K562 (cell line): ENCODE results near the gene PIGN. TPM values are rescaled to one million over a fixed set of nuclear protein-coding genes. Genes with fewer than 3 reads are reported as not detected.

Source experiments
- ATAC-seq: fragments of 200-7000 bp; cut with Tn5 transposase; 3 replicates; pipeline ENCODE4 v1.9.1; 2020; ENCODE audit warnings: moderate library complexity
- BruUV-seq: library from RNA; stranded (reverse); fragments of 400-500 nt; replicated peaks from 2 replicates; lab custom pipeline; 2021; lab: Mats Ljungman, UMichigan
- CTCF ChIA-PET: fragments of 300-600 bp; formaldehyde crosslinking; extraction: SDS; loops from one replicate; lab custom pipeline; 2021; ENCODE audit warnings: low intra/inter-chr PET ratio; lab: Yijun Ruan, JAX
- POLR2A ChIA-PET: fragments of 300-600, 350-650 bp; sonication (Branson Sonifier 250); formaldehyde crosslinking; extraction: SDS; loops from one replicate; lab custom pipeline; 2021; ENCODE audit warnings: antibody characterized with exemption, inconsistent platforms; lab: Yijun Ruan, JAX
- DNase-seq, 4 experiments: peaks; one replicate each; pipeline versions ENCODE4 v3.0.0 to v3.0.0-alpha.2; 2011 to 2018; ENCODE audit warnings: low spot score in 3 of 4, mixed read lengths in 3 of 4; ENCODE audit errors: extremely low read depth in 1 of 4
- FAIRE-seq: peaks from 2 replicates; lab custom pipeline; 2011; peaks lifted over from hg19 to GRCh38; lab: Jason Lieb, UNC
- H2AFZ ChIP-seq: 2 replicates; pipeline ENCODE4 v1.6.0; 2011; ENCODE audit warnings: low read depth, low read length, control low read depth, inconsistent platforms
- H3K27ac ChIP-seq: fragments of 200-600 bp; 3 replicates; pipeline ENCODE4 v1.8.0; 2011; ENCODE audit warnings: low read depth, mild to moderate bottlenecking, control low read depth, inconsistent platforms, low read length, moderate library complexity, mixed read lengths; ENCODE audit errors: extremely low read depth
- H3K27me3 ChIP-seq, 2 experiments: fragments of 300-600 bp in 1 of 2; 2 replicates in 1 of 2; 3 replicates in 1 of 2; pipeline versions ENCODE4 v1.6.0 to v1.8.0; 2011; ENCODE audit warnings: inconsistent platforms in 2 of 2, low read length in 2 of 2, mild to moderate bottlenecking in 1 of 2, mixed read lengths in 1 of 2, moderate library complexity in 1 of 2; ENCODE audit not compliant: control insufficient read depth in 2 of 2, insufficient read depth in 2 of 2
- H3K36me3 ChIP-seq: fragments of 300-600 bp; 3 replicates; pipeline ENCODE4 v1.8.0; 2011; ENCODE audit warnings: mild to moderate bottlenecking, low read length, inconsistent platforms; ENCODE audit not compliant: control insufficient read depth, insufficient read depth
- H3K4me1 ChIP-seq, 2 experiments: fragments of 200-600 bp in 1 of 2; replicated peaks in 1 of 2; 2 replicates in 1 of 2; 3 replicates in 1 of 2; pipeline versions ENCODE4 v1.5.1 to v1.8.0; 2011; ENCODE audit warnings: inconsistent platforms in 2 of 2, low read length in 2 of 2, mild to moderate bottlenecking in 1 of 2, mixed read lengths in 1 of 2, moderate library complexity in 1 of 2; ENCODE audit not compliant: control insufficient read depth in 2 of 2, insufficient read depth in 2 of 2
- H3K4me2 ChIP-seq: 2 replicates; pipeline ENCODE4 v1.6.1; 2011; ENCODE audit warnings: low read length, control low read depth, inconsistent platforms, mixed read lengths; ENCODE audit not compliant: insufficient read depth
- H3K4me3 ChIP-seq: fragments of 200-600 bp; sonication (generic), shearing (Covaris generic); 2 replicates; pipeline ENCODE4 v1.5.1; 2016; ENCODE audit warnings: control low read depth, inconsistent platforms
- H3K79me2 ChIP-seq: fragments of 200-600 bp; 3 replicates; pipeline ENCODE4 v1.8.0; 2011; ENCODE audit warnings: low read length, inconsistent platforms; ENCODE audit not compliant: control insufficient read depth, insufficient read depth
- H3K9ac ChIP-seq, 2 experiments: 2 replicates each; pipeline versions ENCODE4 v1.6.0 to v1.6.1; 2011; ENCODE audit warnings: low read depth in 2 of 2, low read length in 2 of 2, control low read depth in 1 of 2, inconsistent platforms in 1 of 2, mild to moderate bottlenecking in 1 of 2, mixed read lengths in 1 of 2; ENCODE audit not compliant: insufficient read depth in 1 of 2
- H3K9me1 ChIP-seq: one replicate; pipeline ENCODE4 v1.6.0; 2011; ENCODE audit warnings: inconsistent platforms, mild to moderate bottlenecking, low read length, moderate library complexity; ENCODE audit not compliant: control insufficient read depth, insufficient read depth
- H3K9me3 ChIP-seq: replicated peaks from 2 replicates; pipeline ENCODE4 v1.5.1; 2011; ENCODE audit warnings: low read depth, low read length, inconsistent platforms; ENCODE audit not compliant: control insufficient read depth, insufficient read depth
- H4K20me1 ChIP-seq: replicated peaks from 2 replicates; pipeline ENCODE4 v1.6.1; 2011; ENCODE audit warnings: low read length, inconsistent platforms, mixed read lengths; ENCODE audit not compliant: control insufficient read depth, insufficient read depth
- KAT7 ChIP-seq: sonication (generic); formaldehyde crosslinking; IDR thresholded peaks from 2 replicates; pipeline ENCODE4 v1.8.0; 2022; ENCODE audit warnings: missing genetic modification reagents, mild to moderate bottlenecking, borderline replicate concordance
- PHF8 ChIP-seq: fragments of 200-600 bp; sonication (generic); IDR thresholded peaks from 2 replicates; pipeline ENCODE4 v1.6.1; 2012; ENCODE audit warnings: mixed run types, mild to moderate bottlenecking, inconsistent platforms, low read length, moderate library complexity, borderline replicate concordance
- RFX1 ChIP-seq: fragments of 450-650 bp; IDR thresholded peaks from 2 replicates; pipeline ENCODE4 v1.6.1; 2016; ENCODE audit warnings: mild to moderate bottlenecking, moderate library complexity
- TEAD2 ChIP-seq: fragments of 450-650 bp; IDR thresholded peaks from 2 replicates; pipeline ENCODE4 v1.6.1; 2016; ENCODE audit warnings: missing genetic modification characterization, control low read depth, missing compliant biosample characterization
- ZNF232 ChIP-seq: sonication (generic); formaldehyde crosslinking; IDR thresholded peaks from 2 replicates; pipeline ENCODE4 v1.8.0; 2022; ENCODE audit warnings: mild to moderate bottlenecking, missing genetic modification reagents
- ZNF408 ChIP-seq: fragments of 250-450 bp; sonication (Bioruptor Pico); IDR thresholded peaks from 2 replicates; pipeline ENCODE4 v1.4.0; 2020; ENCODE audit warnings: low read depth, mild to moderate bottlenecking, moderate library complexity
- WGBS: fragments of 100-300 bp; shearing (Covaris generic); methylation state at CpG from one replicate; pipeline ENCODE4 v1.1.6; 2016; ENCODE audit warnings: low coverage, mixed read lengths; ENCODE audit not compliant: insufficient coverage; ENCODE audit errors: missing lambda C conversion rate; 5-methylcytosine and 5-hydroxymethylcytosine counted together
- in situ Hi-C: fragments of 300-500 bp; cut with MboI; formaldehyde crosslinking; loops from 4 replicates; pipeline ENCODE4 v1.15.0; 2018; ENCODE audit warnings: inconsistent platforms, mixed read lengths
- intact Hi-C: fragments of 100-400 bp; cut with micrococcal nuclease; formaldehyde crosslinking; loops from 2 replicates; pipeline ENCODE4 v1.14.2; 2022
- polyA plus RNA-seq, 8 experiments: library from polyadenylated mRNA; depleted of rRNA in 4 of 8; stranded (reverse) in 5 of 8; unstranded in 3 of 8; fragments of >200 nt; fragmentation: Nextera tagmentation in 2 of 8; fragmentation: Illumina TruSeq in 1 of 8; extraction: Ambion mirVana in 2 of 8; extraction: Trizol in 1 of 8; gene quantifications; 2 replicates each; pipeline versions ENCODE4 v1.2.1 to v1.2.3, GENCODE V29; 2011 to 2014; ENCODE audit warnings: inconsistent platforms in 1 of 8, missing spikeins in 1 of 8
- total RNA-seq, 7 experiments: library from RNA; depleted of rRNA in 6 of 7; stranded (reverse); fragments of >200 nt in 6 of 7; fragmentation: Illumina TruSeq in 2 of 7; extraction: Trizol in 2 of 7; gene quantifications; 2 replicates each; pipeline versions ENCODE4 v1.2.1 to v1.2.3, GENCODE V29; 2011 to 2021; ENCODE audit warnings: low replicate concordance in 1 of 7
- TF ChIP-seq, protein P1 (sequence below): sonication (generic); formaldehyde crosslinking; IDR thresholded peaks from 2 replicates; pipeline ENCODE4 v1.8.0; 2022; ENCODE audit warnings: mild to moderate bottlenecking, missing genetic modification reagents

Gene PIGN
- total and polyA plus RNA-seq, 9 of the 15 experiments (the other 6 are each of a cell fraction or from before 2014, with no cell fraction given) = 9.9 to 25.6 (median 17.3) TPM

DNA sequence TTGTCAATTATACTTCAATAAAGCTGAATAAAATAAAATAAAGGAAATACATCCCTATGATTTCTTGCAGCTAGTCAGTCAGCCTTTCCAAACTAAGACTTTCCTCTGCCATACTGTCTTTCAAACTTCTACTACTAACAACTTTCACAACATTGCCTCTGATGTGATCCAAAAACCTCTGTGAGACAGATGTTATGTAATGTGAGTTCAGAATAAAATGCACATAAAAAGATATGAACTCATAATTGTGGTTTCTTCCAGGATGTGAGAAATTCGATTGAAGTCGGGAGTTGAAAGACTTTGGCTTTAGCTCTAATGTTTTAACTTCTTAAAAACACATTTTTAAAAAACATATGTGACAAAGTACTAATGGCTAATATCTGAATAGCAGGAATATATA is 98.7 kb downstream of the PIGN start:
- H3K9ac ChIP-seq = no peak overlapping the region
- H3K4me1 ChIP-seq = no peaks in the 10 kb centered on the region; a peak in 1 of 5 replicates
- FAIRE-seq (no peak), ATAC-seq (no peak), DNase-seq (no peak)
- H3K36me3 ChIP-seq = peaks cover 10% of the 10 kb centered on the region; the same call in 2 of the 3 replicates
- CTCF ChIA-PET = no interaction called here
- no peaks in the 10 kb centered on the region for H4K20me1 ChIP-seq
- no TSS peak for BruUV-seq
- H3K27ac ChIP-seq = no peak overlapping the region
- no peak overlapping the region for H3K4me3 ChIP-seq
- intact Hi-C loops = no loop called here
- H3K9me1 ChIP-seq = no peaks in the 10 kb centered on the region
- no peak for TF ChIP-seq PHF8
- TF ChIP-seq ZNF232 (CRISPR knock-in tag) = no peak
- no peak for TF ChIP-seq RFX1
- no peak for TF ChIP-seq KAT7 (CRISPR knock-in tag)
- TF ChIP-seq ZNF408 (CRISPR knock-in tag) = no peak
- no peak for TF ChIP-seq TEAD2 (tag)
- TF ChIP-seq, protein P1, sequence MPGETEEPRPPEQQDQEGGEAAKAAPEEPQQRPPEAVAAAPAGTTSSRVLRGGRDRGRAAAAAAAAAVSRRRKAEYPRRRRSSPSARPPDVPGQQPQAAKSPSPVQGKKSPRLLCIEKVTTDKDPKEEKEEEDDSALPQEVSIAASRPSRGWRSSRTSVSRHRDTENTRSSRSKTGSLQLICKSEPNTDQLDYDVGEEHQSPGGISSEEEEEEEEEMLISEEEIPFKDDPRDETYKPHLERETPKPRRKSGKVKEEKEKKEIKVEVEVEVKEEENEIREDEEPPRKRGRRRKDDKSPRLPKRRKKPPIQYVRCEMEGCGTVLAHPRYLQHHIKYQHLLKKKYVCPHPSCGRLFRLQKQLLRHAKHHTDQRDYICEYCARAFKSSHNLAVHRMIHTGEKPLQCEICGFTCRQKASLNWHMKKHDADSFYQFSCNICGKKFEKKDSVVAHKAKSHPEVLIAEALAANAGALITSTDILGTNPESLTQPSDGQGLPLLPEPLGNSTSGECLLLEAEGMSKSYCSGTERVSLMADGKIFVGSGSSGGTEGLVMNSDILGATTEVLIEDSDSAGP = no peak
- TF ChIP-seq, all 486 proteins: peak for 0
- 67% methylated on average over 2 of the region's 2 CpGs for whole genome bisulfite sequencing
- Histone ChIP-seq H3K4me2 (no peak overlapping the region), H3K27me3 (no peaks in the 10 kb centered on the region), H3K79me2 (no peaks in the 10 kb centered on the region), H3K9me3 (no peaks in the 10 kb centered on the region), H2AFZ (no peak overlapping the region)
- in situ Hi-C loops = no loop called here
- POLR2A ChIA-PET = interaction anchor here (1.0 kb wide), 1 partner anchor 34 kb away, joined by 3 read pairs; no protein-coding TSS in a partner anchor
